Stimulated activated CD4-positive, alpha-beta T cell treated with anti-CD3 and anti-CD28 coated beads, Interleukin-12 subunit alpha, Interleukin-12 subunit beta, amount 100 ng/mL, for 24 hours (primary cell): ENCODE measurements around the gene LEF1.

Experiments
- DNase-seq, 2 experiments: peaks; one replicate each; pipeline ENCODE4 v3.0.0-alpha.2; 2020; ENCODE audit warnings: low read depth in 2 of 2

LEF1 gene

GRCh38 chr4:108175966-108176365 lies 7.2 kb upstream of the LEF1 start:
- DNase-seq: no peak

GRCh38 chr4:108174856-108175255 lies 6.1 kb upstream of the LEF1 start:
- no peak for DNase-seq

- no peak for DNase-seq
These were observed 4.9 kb upstream of the LEF1 start for GRCh38 chr4:108173599-108174057.

- DNase-seq: peak; percentile 55 to 63
These were observed 4.2 kb upstream of the LEF1 start for GRCh38 chr4:108172753-108173598.

GRCh38 chr4:108172231-108172752 lies 3.6 kb upstream of the LEF1 start:
- DNase-seq: no peak

GRCh38 chr4:108171339-108172230 lies 2.9 kb upstream of the LEF1 start:
- DNase-seq: peak in 1 of 2 experiments; percentile 58

- no peak for DNase-seq
These were observed 2.1 kb upstream of the LEF1 start for GRCh38 chr4:108170631-108171338.

GRCh38 chr4:108169664-108170063 lies 932 bp upstream of the LEF1 start:
- DNase-seq: no peak

- no peak for DNase-seq
These were observed 517 bp downstream of the LEF1 start for GRCh38 chr4:108168160-108168670.

GRCh38 chr4:108166441-108167315 lies 2.1 kb downstream of the LEF1 start:
- peak; percentile 54 to 65 for DNase-seq

GRCh38 chr4:108166038-108166437 lies 2.7 kb downstream of the LEF1 start:
- peak in 1 of 2 experiments; percentile 28 for DNase-seq

- no peak for DNase-seq
These were observed 3.1 kb downstream of the LEF1 start for GRCh38 chr4:108165586-108165985.

- DNase-seq: no peak
These were observed 5.4 kb downstream of the LEF1 start for GRCh38 chr4:108163351-108163750.

GRCh38 chr4:108160741-108161352 lies 7.9 kb downstream of the LEF1 start:
- DNase-seq: no peak

GRCh38 chr4:108159845-108160244 lies 8.9 kb downstream of the LEF1 start:
- DNase-seq: no peak

GRCh38 chr4:108157655-108158054 lies 11.1 kb downstream of the LEF1 start:
- DNase-seq: no peak

GRCh38 chr4:108156391-108156790 lies 12.3 kb downstream of the LEF1 start:
- DNase-seq: no peak

- DNase-seq: no peak
These were observed 13.4 kb downstream of the LEF1 start for GRCh38 chr4:108155373-108155772.

- DNase-seq: no peak
These were observed 15.8 kb downstream of the LEF1 start for GRCh38 chr4:108152980-108153379.
